ENCODE results near the gene SCFD2.

Gene SCFD2

GRCh38 chr4:52824603-52825459, 541.0 kb downstream of the SCFD2 start:
- no peak for DNase-seq (ENCODE audit: low spot score)
- in situ Hi-C loops (cut with MboI; ENCODE audit: low sequenced_read_pairs, unreplicated experiment): no loop called here
- no peak for TF ChIP-seq CTCF (IDR thresholded peaks at IDR 0.05; ENCODE audit: borderline replicate concordance, control extremely low read depth, extremely low read depth, insufficient read depth, missing control alignments)

GRCh38 chr4:52824270-52824602, 541.6 kb downstream of the SCFD2 start:
- no peak for TF ChIP-seq CTCF (IDR thresholded peaks at IDR 0.05; ENCODE audit: borderline replicate concordance, control extremely low read depth, extremely low read depth, insufficient read depth, missing control alignments)
- DNase-seq (ENCODE audit: low spot score): no peak
- in situ Hi-C loops (cut with MboI; ENCODE audit: low sequenced_read_pairs, unreplicated experiment): no loop called here

- in situ Hi-C loops (cut with MboI; ENCODE audit: low sequenced_read_pairs, unreplicated experiment): no loop called here
- no peak for DNase-seq (ENCODE audit: low spot score)
These were observed 542.2 kb downstream of the SCFD2 start for GRCh38 chr4:52823702-52824092.

More at GRCh38 chr4:52823702-52824092, 542.2 kb downstream of the SCFD2 start:
- TF ChIP-seq CTCF (IDR thresholded peaks at IDR 0.05; ENCODE audit: borderline replicate concordance, control extremely low read depth, extremely low read depth, insufficient read depth, missing control alignments): no peak
